H1 (cell line): ENCODE measurements around the gene NHEJ1. TPM values are rescaled to one million over a fixed set of nuclear protein-coding genes. Genes with fewer than 3 reads are reported as not detected.

Source experiments
- CTCF ChIA-PET: fragments of 300-600 bp; sonication (Branson Sonifier 250); formaldehyde crosslinking; loops from one replicate; lab custom pipeline; 2021; ENCODE audit not compliant: partially characterized antibody; lab: Charles Lee
- POLR2A ChIA-PET: fragments of 300-600 bp; sonication (Branson Sonifier 250); formaldehyde crosslinking; loops from one replicate; lab custom pipeline; 2021; ENCODE audit warnings: inconsistent platforms; ENCODE audit not compliant: partially characterized antibody; lab: Charles Lee
- DNase-seq, 2 experiments: peaks; one replicate each; pipeline versions ENCODE4 v3.0.0 to v3.0.0-alpha.2; 2010 to 2022; ENCODE audit warnings: low spot score in 2 of 2, low read depth in 1 of 2, mixed read lengths in 1 of 2
- FAIRE-seq: peaks from 2 replicates; lab custom pipeline; 2011; peaks lifted over from hg19 to GRCh38; lab: Jason Lieb, UNC
- H2AFZ ChIP-seq: 2 replicates; pipeline ENCODE4 v1.8.1; 2012; ENCODE audit warnings: low read length, inconsistent platforms
- H2AK5ac ChIP-seq: 2 replicates; pipeline ENCODE4 v1.6.1; 2013; ENCODE audit warnings: low read depth, low read length
- H2BK120ac ChIP-seq: replicated peaks from 2 replicates; pipeline ENCODE3; 2013; ENCODE audit warnings: low read depth, low read length, inconsistent platforms
- H2BK12ac ChIP-seq: 2 replicates; pipeline ENCODE4 v1.6.1; 2013; ENCODE audit warnings: low read depth, low read length
- H2BK15ac ChIP-seq: 2 replicates; pipeline ENCODE4 v1.6.1; 2013; ENCODE audit warnings: low read length
- H2BK20ac ChIP-seq: 2 replicates; pipeline ENCODE4 v1.6.1; 2013; ENCODE audit warnings: low read length
- H2BK5ac ChIP-seq: 2 replicates; pipeline ENCODE4 v1.6.1; 2013; ENCODE audit warnings: low read depth, low read length
- H3K14ac ChIP-seq: 2 replicates; pipeline ENCODE4 v1.6.1; 2013; ENCODE audit warnings: inconsistent platforms; ENCODE audit not compliant: insufficient read length
- H3K18ac ChIP-seq: 2 replicates; pipeline ENCODE4 v1.6.1; 2013; ENCODE audit warnings: low read length; ENCODE audit errors: extremely low read depth
- H3K23ac ChIP-seq: 2 replicates; pipeline ENCODE4 v1.6.1; 2013; ENCODE audit warnings: inconsistent platforms; ENCODE audit not compliant: insufficient read length
- H3K23me2 ChIP-seq: 2 replicates; pipeline ENCODE4 v1.6.1; 2013; ENCODE audit warnings: low read depth, low read length
- H3K27ac ChIP-seq: 2 replicates; pipeline ENCODE4 v1.6.1; 2011; ENCODE audit warnings: low read depth, low read length, inconsistent platforms
- H3K27me3 ChIP-seq, 4 experiments: replicated peaks in 1 of 4; 1 replicate in 1 of 4; 2 replicates in 3 of 4; pipeline versions ENCODE4 v1.6.1 to v1.8.1; 2011 to 2013; ENCODE audit warnings: low read length in 3 of 4, mild to moderate bottlenecking in 3 of 4, inconsistent platforms in 2 of 4, mixed read lengths in 2 of 4, moderate library complexity in 1 of 4; ENCODE audit not compliant: control insufficient read depth in 3 of 4, insufficient read depth in 3 of 4; ENCODE audit errors: extremely low read depth in 1 of 4
- H3K36me3 ChIP-seq, 4 experiments: 2 replicates each; pipeline versions ENCODE4 v1.6.1 to v1.8.1; 2011 to 2013; ENCODE audit warnings: mild to moderate bottlenecking in 4 of 4, low read length in 3 of 4, moderate library complexity in 2 of 4, control low read depth in 1 of 4, inconsistent platforms in 1 of 4; ENCODE audit not compliant: insufficient read depth in 4 of 4, control insufficient read depth in 2 of 4
- H3K4ac ChIP-seq: replicated peaks from 2 replicates; pipeline ENCODE3; 2013; ENCODE audit warnings: low read length, low read depth, mixed read lengths, inconsistent platforms; ENCODE audit not compliant: insufficient read length
- H3K4me1 ChIP-seq, 4 experiments: replicated peaks in 1 of 4; 1 replicate in 1 of 4; 2 replicates in 3 of 4; pipeline versions ENCODE4 v1.6.1 to v1.8.1; 2011 to 2013; ENCODE audit warnings: low read length in 3 of 4, inconsistent platforms in 2 of 4, mixed read lengths in 1 of 4; ENCODE audit not compliant: insufficient read depth in 4 of 4, control insufficient read depth in 3 of 4
- H3K4me2 ChIP-seq, 2 experiments: 2 replicates each; pipeline versions ENCODE4 v1.6.1 to v1.8.1; 2011 to 2013; ENCODE audit warnings: low read depth in 2 of 2, low read length in 2 of 2, control low read depth in 1 of 2, inconsistent platforms in 1 of 2, mild to moderate bottlenecking in 1 of 2; ENCODE audit not compliant: insufficient read depth in 1 of 2
- H3K4me3 ChIP-seq, 4 experiments: fragments of 200-600, 300-600 bp in 1 of 4; sonication (generic), shearing (Covaris generic), sonication (Bioruptor Twin) in 1 of 4; 2 replicates each; pipeline versions ENCODE4 v1.5.1 to v1.8.1; 2011 to 2016; ENCODE audit warnings: low read length in 4 of 4, low read depth in 3 of 4, control low read depth in 2 of 4, inconsistent platforms in 2 of 4, mild to moderate bottlenecking in 2 of 4, mixed read lengths in 1 of 4, moderate library complexity in 1 of 4; ENCODE audit not compliant: insufficient read depth in 2 of 4; ENCODE audit errors: extremely low read depth in 1 of 4
- H3K56ac ChIP-seq: replicated peaks from 2 replicates; pipeline ENCODE3; 2013; ENCODE audit warnings: low read depth, mild to moderate bottlenecking, mixed read lengths, low read length, inconsistent platforms; ENCODE audit not compliant: insufficient read length
- H3K79me1 ChIP-seq: 2 replicates; pipeline ENCODE4 v1.6.1; 2013; ENCODE audit warnings: low read depth, low read length, control low read depth
- H3K79me2 ChIP-seq, 2 experiments: 2 replicates each; pipeline versions ENCODE4 v1.6.1 to v1.8.1; 2012 to 2013; ENCODE audit warnings: low read length in 2 of 2, mild to moderate bottlenecking in 2 of 2, inconsistent platforms in 1 of 2; ENCODE audit not compliant: insufficient read depth in 2 of 2, control insufficient read depth in 1 of 2
- H3K9ac ChIP-seq, 4 experiments: replicated peaks in 1 of 4; 1 replicate in 1 of 4; 2 replicates in 3 of 4; pipeline versions ENCODE4 v1.6.1 to v1.8.1; 2011 to 2013; ENCODE audit warnings: low read depth in 3 of 4, low read length in 3 of 4, control low read depth in 2 of 4, mild to moderate bottlenecking in 2 of 4, moderate library complexity in 2 of 4, inconsistent platforms in 1 of 4; ENCODE audit errors: extremely low read depth in 1 of 4
- H3K9me3 ChIP-seq, 2 experiments: 2 replicates each; pipeline versions ENCODE4 v1.6.1 to v1.8.1; 2012 to 2013; ENCODE audit warnings: mild to moderate bottlenecking in 2 of 2, moderate library complexity in 2 of 2, control low read depth in 1 of 2, inconsistent platforms in 1 of 2, low read depth in 1 of 2, low read length in 1 of 2, mixed read lengths in 1 of 2; ENCODE audit not compliant: insufficient read depth in 2 of 2
- H4K20me1 ChIP-seq, 2 experiments: replicated peaks in 1 of 2; 2 replicates each; pipeline versions ENCODE3 to v1.8.1; 2011 to 2013; ENCODE audit warnings: inconsistent platforms in 2 of 2, low read length in 2 of 2, mild to moderate bottlenecking in 1 of 2; ENCODE audit not compliant: insufficient read depth in 2 of 2, control insufficient read depth in 1 of 2
- H4K5ac ChIP-seq: 2 replicates; pipeline ENCODE4 v1.6.1; 2013; ENCODE audit warnings: low read length, low read depth, mixed read lengths, inconsistent platforms; ENCODE audit not compliant: insufficient read length
- H4K8ac ChIP-seq: 2 replicates; pipeline ENCODE4 v1.8.0; 2013; ENCODE audit warnings: mild to moderate bottlenecking, moderate library complexity, low read length, inconsistent platforms; ENCODE audit not compliant: insufficient read depth; ENCODE audit errors: extremely low read depth
- H4K91ac ChIP-seq: replicated peaks from 2 replicates; pipeline ENCODE3; 2013; ENCODE audit warnings: low read length, mixed read lengths, inconsistent platforms; ENCODE audit not compliant: insufficient read length
- TCF12 ChIP-seq: IDR thresholded peaks from 2 replicates; pipeline ENCODE4 v1.6.1; 2011; ENCODE audit warnings: low read depth, mild to moderate bottlenecking, low read length
- WGBS, 2 experiments: shearing (Covaris generic) in 1 of 2; methylation state at CpG; one replicate each; pipeline versions ENCODE4 v1.1.6 to v1.1.7; 2013 to 2015; ENCODE audit warnings: low lambda C conversion rate in 2 of 2, mixed read lengths in 2 of 2, inconsistent platforms in 1 of 2, low coverage in 1 of 2, missing lambda C conversion rate in 1 of 2; ENCODE audit not compliant: insufficient replicate concordance in 2 of 2, insufficient coverage in 1 of 2, insufficient read length in 1 of 2; ENCODE audit errors: extremely low coverage in 1 of 2, missing lambda C conversion rate in 1 of 2; 5-methylcytosine and 5-hydroxymethylcytosine counted together
- polyA plus RNA-seq, 7 experiments: library from polyadenylated mRNA; depleted of rRNA in 3 of 7; stranded (reverse) in 5 of 7; unstranded in 2 of 7; fragments of >200 nt in 5 of 7; fragments of 200-250 nt in 2 of 7; gene quantifications; 1 replicate in 5 of 7; 2 replicates in 1 of 7; 4 replicates in 1 of 7; pipeline versions ENCODE4 v1.2.1 to v1.2.3, GENCODE V29; 2011 to 2013; ENCODE audit warnings: missing spikeins in 2 of 7, mixed read lengths in 2 of 7
- total RNA-seq: library from RNA; stranded (reverse); fragmentation: NEBNext Ultra II Directional; extraction: Animal tissue kit (Norgen Biotek cat#: 25700); gene quantifications from 2 replicates; pipeline ENCODE4 v1.2.1, GENCODE V29; 2021

The NHEJ1 gene
- total and polyA plus RNA-seq, 2 of the 8 experiments (the other 6 are each of a cell fraction or from before 2014, with no cell fraction given), result 22.7 to 24.1 TPM

- Histone ChIP-seq H2BK120ac (no peak overlapping the region), H3K4ac (no peak overlapping the region), H2BK15ac (no peak overlapping the region), H4K5ac (no peak overlapping the region), H4K8ac (no peak overlapping the region), H2AFZ (no peak overlapping the region), H3K14ac (no peak overlapping the region), H3K9ac (no peak overlapping the region), H3K27me3 (no peaks in the 10 kb centered on the region), H3K4me2 (no peak overlapping the region), H2BK12ac (no peak overlapping the region), H2BK20ac (no peak overlapping the region), H3K79me2 (peaks cover 0 to 8% of the 10 kb centered on the region in 2 experiments; a peak in 1 of 4 replicates), H3K4me3 (no peak overlapping the region), H3K36me3 (peaks cover 6 to 37% (median 22%) of the 10 kb centered on the region in 4 experiments; a peak in 6 of 8 replicates), H4K91ac (no peak overlapping the region), H3K23ac (no peak overlapping the region), H3K4me1 (peaks cover 0 to 6% (median 4%) of the 10 kb centered on the region in 4 experiments; a peak in 6 of 7 replicates), H3K27ac (no peak overlapping the region), H3K18ac (no peak overlapping the region), H3K79me1 (peaks cover 6% of the 10 kb centered on the region), H4K20me1 (peaks cover 0 to 4% of the 10 kb centered on the region in 2 experiments), H2AK5ac (no peak overlapping the region), H3K9me3 (no peaks in the 10 kb centered on the region), H2BK5ac (no peak overlapping the region), H3K56ac (no peak overlapping the region), H3K23me2 (peaks cover 3% of the 10 kb centered on the region; the same call in 1 of the 2 replicates)
- CTCF ChIA-PET, result interaction anchor here (0.5 to 3.9 kb wide), 5 partner anchors 9 to 215 kb away, joined by 3 to 18 read pairs (median 3); no protein-coding TSS in a partner anchor
- POLR2A ChIA-PET, result interaction anchor here (1.0 to 2.0 kb wide), 5 partner anchors 10 to 66 kb away, joined by 3 to 5 read pairs (median 3); partner anchors contain the start of genes ABCB6 and ANKZF1
- FAIRE-seq, result no peak
- DNase-seq, result no peak
- 91% methylated on average over 6 of the region's 6 CpGs; no CpG with 5 or more reads in 1 of the 2 experiments for WGBS, 2 experiments
- no peak for TF ChIP-seq TCF12
These were observed 22.6 kb upstream of the NHEJ1 start for GRCh38 chr2:219183151-219183772.
